ENCODE data around the gene CFLAR. TPM values are rescaled to one million over a fixed set of nuclear protein-coding genes. Genes with fewer than 3 reads are reported as not detected.
"Not testable (repeated sequence)": the region's sequence is repeated elsewhere in the genome, so short reads cannot be mapped to it uniquely, and the experiment has no call there.

CFLAR gene
- total and polyA plus RNA-seq, 5 experiments from 2014 or later: 50.7 to 142 (median 93.3) TPM

DNA sequence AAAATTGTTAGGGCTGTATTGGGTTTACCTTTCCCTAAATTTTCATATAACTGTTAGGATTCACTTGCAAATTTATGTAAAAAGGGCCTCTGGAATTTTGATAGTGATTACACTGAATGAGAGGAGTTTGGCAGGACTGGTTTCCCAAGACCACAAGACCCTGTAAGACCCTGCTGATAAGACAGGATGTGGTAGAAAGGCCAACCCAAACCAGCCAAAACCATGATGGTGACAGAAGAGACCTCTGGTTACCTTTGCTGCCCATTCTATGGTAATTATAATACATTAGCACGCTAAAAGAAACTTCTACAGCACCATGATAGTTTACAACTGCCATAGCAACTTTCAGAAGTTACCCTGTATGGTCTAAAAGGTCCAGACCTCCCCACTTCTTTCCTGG is 58.7 kb downstream of the CFLAR start:
- H3K9me3 Mint-ChIP-seq: peaks cover 3 to 24% (median 13%) of the 10 kb centered on the region in 9 donors
- DNase-seq: no peak
- peaks cover 6 to 22% (median 13%) of the 10 kb centered on the region in 4 donors for H3K4me1 Mint-ChIP-seq
- no peak for ATAC-seq
- H3K4me3 Mint-ChIP-seq: no peak overlapping the region
- H3K27ac Mint-ChIP-seq: peak overlapping the region in 3 of 10 donors; percentile 7 to 44 (median 17)
- H3K27me3 Mint-ChIP-seq: no peaks in the 10 kb centered on the region
- POLR2A ChIA-PET: no interaction called here
- peaks cover 0 to 2% (median 0%) of the 10 kb centered on the region in 3 donors for H3K36me3 Mint-ChIP-seq

DNA sequence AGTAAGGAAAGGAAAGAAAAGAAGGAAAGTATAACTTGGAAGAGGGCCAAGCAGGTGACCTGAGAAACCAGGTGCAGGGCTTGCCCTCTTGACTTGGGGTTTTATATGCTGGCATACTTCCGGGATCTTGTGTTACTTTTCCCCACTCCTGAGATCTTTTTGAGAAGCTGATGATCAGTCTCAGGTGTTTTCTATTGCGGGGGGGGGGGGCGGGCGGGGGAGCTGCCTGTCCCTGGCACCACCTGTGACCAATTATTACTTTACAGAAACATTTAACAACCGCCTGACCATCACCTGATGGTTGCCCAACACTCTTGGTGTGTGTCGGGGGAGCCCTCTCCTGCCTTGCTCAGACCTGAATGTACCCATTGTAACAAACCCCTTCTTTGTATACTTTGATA is 60.1 kb downstream of the CFLAR start:
- H3K4me1 Mint-ChIP-seq: peaks cover 6 to 22% (median 12%) of the 10 kb centered on the region in 4 donors
- POLR2A ChIA-PET: interaction anchor here (1.1 kb wide), 1 partner anchor 16 kb away, joined by 3 read pairs; no protein-coding TSS in a partner anchor
- DNase-seq: no peak
- H3K36me3 Mint-ChIP-seq: no peaks in the 10 kb centered on the region
- no peak overlapping the region for H3K4me3 Mint-ChIP-seq
- peak overlapping the region in 2 of 10 donors; percentile 44 to 47 for H3K27ac Mint-ChIP-seq
- no peaks in the 10 kb centered on the region for H3K27me3 Mint-ChIP-seq
- H3K9me3 Mint-ChIP-seq: peaks cover 3 to 14% (median 5%) of the 10 kb centered on the region in 9 donors
- no peak for ATAC-seq

DNA sequence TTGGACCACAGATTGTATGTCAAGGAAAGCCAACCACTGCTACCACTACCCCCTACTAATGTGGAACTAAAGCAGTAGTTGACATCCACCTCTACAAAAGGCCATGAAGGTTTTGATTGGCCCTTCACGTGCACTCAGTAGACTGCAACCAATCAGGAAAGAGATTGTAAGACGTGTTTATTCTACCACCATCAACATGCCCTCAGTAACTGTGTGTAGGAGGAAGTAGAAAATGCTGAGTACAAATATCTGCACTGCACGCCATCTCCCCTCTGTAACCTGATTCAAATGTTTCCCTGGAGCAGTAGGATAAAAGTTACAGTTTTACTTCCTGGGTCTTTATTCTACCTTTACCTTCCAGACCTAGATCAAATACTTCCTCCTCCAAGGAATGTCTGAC is 64.0 kb downstream of the CFLAR start:
- POLR2A ChIA-PET: interaction anchor here (4.7 kb wide), 1 partner anchor 53 kb away, joined by 88 read pairs; no protein-coding TSS in a partner anchor
- Mint-ChIP-seq H3K4me3 (no peak overlapping the region), H3K9me3 (no peaks in the 10 kb centered on the region), H3K27ac (peak overlapping the region in 5 of 10 donors; percentile 18 to 76 (median 53)), H3K36me3 (no peaks in the 10 kb centered on the region), H3K4me1 (peaks cover 14 to 33% (median 21%) of the 10 kb centered on the region in 4 donors), H3K27me3 (no peaks in the 10 kb centered on the region)
- no peak for DNase-seq
- ATAC-seq: no peak

DNA sequence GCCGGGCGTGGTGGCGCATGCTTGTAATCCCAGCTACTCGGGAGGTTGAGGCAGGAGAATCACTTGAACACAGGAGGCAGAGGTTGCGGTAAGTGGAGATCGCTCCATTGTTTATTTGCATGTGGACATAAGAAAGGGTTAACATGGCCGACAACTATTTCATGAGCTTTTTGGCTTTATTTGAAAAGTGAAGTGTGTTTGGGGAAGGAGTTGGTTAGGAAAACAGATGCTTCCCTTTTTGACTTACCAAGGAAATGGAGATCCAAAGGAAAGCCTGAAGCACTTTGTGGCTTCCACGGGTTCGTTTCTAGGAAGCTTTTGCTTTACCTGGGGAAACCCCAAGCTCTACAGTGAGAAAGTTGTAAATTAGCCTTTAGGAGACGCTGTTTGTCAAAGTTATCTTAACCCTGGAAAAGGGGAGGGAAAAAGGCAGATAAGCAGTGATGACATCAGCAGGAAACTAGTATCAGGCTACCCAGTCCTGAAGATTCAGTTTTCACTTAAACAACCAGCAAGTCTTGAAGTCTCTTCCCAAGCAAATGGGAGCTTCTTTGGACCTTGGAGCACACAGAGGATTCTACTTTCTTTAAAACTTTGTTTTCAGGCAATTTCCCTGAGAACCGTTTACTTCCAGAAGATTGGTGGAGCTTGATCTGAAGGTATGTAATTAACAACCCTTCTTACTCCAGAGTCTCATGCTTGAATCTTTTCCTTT is 66.8 kb downstream of the CFLAR start, which contains the start of gene CASP10:
Gene CASP10, plus strand, starts transcription at position 492 of the 715 bp plus-strand sequence. CDS start 2,637 bp downstream, outside the sequence.
- DNase-seq (peak in 6 of 10 donors; percentile 6 to 80 (median 50)), ATAC-seq (peak; percentile 83 to 87)
- Mint-ChIP-seq H3K4me3 (peak within 1 kb of the TSS; percentile 94 to 99 (median 98)), H3K27ac (peak within 1 kb of the TSS; percentile 85 to 97 (median 96)), H3K4me1 (peaks cover 15 to 47% (median 37%) of the 10 kb centered on the region in 4 donors), H3K9me3 (no peaks in the 10 kb centered on the region), H3K36me3 (peaks cover 0 to 20% (median 10%) of the 10 kb centered on the region in 3 donors), H3K27me3 (no peaks in the 10 kb centered on the region)
- POLR2A ChIA-PET: interaction anchor here (0.7 to 4.7 kb wide), 16 partner anchors 9 to 320 kb away, joined by 3 to 88 read pairs (median 4); partner anchors contain the start of genes CASP8, CFLAR, CLK1 and STRADB

DNA sequence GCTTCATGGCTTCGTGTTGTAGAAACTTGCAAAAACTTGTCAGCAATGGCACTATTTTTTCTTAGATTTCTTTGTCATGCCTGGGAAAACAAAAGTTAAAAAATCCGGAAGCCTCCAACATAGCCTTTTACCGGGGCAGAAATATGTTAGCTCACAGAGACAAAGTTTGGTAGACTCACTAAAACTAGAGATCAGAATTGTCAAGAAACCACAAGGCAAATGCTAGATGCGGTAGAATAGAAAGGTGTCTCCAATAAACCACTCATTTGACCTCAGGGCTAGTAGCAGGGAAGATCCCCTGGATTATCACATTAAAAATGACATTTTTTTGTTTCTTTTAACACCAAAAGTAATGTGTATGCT is 67.4 kb downstream of the CFLAR start:
- DNase-seq: peak in 1 of 10 donors; percentile 18
- Mint-ChIP-seq H3K9me3 (peaks cover 0 to under 1% (median 0%) of the 10 kb centered on the region in 9 donors), H3K36me3 (peaks cover 1 to 26% (median 14%) of the 10 kb centered on the region in 3 donors), H3K4me3 (peak overlapping the region; percentile 88 to 99 (median 97)), H3K4me1 (peaks cover 17 to 53% (median 42%) of the 10 kb centered on the region in 4 donors), H3K27me3 (no peaks in the 10 kb centered on the region), H3K27ac (peak overlapping the region; percentile 85 to 97 (median 95))
- peak; percentile 34 to 38 for ATAC-seq
- POLR2A ChIA-PET: interaction anchor here (0.8 to 4.7 kb wide), 15 partner anchors 9 to 320 kb away, joined by 3 to 88 read pairs (median 4); partner anchors contain the start of genes CASP8, CFLAR, CLK1 and STRADB

DNA sequence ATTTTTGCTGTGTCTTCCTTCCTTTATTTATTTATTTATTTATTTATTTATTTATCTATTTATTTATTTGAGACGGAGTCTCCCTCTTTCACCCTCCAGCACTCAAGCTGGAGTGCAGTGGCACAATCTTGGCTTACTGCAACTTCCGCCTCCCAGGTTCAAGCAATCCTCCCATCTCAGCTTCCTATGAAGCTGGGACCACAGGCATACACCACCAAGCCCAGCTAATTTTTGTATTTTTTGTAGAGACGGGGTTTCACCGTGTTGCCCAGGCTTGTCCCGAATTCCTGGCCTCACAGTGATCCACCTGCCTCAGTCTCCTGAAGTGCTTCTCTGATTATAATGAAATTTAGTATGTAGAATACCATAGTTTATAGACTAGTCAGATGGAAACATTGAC is 67.9 kb downstream of the CFLAR start:
- Mint-ChIP-seq H3K27ac (peak overlapping the region; percentile 85 to 97 (median 95)), H3K36me3 (peaks cover 4 to 31% (median 19%) of the 10 kb centered on the region in 3 donors), H3K4me3 (peak overlapping the region; percentile 94 to 99 (median 98)), H3K4me1 (peaks cover 20 to 57% (median 46%) of the 10 kb centered on the region in 4 donors)
- POLR2A ChIA-PET: interaction anchor here (1.1 to 4.7 kb wide), 7 partner anchors 27 to 321 kb away, joined by 3 to 88 read pairs (median 7); partner anchors contain the start of genes CASP8 and CFLAR
- not testable (repeated sequence) for H3K27me3 Mint-ChIP-seq, H3K9me3 Mint-ChIP-seq, DNase-seq
- peak in 1 of 2 donors; percentile 10 for ATAC-seq

DNA sequence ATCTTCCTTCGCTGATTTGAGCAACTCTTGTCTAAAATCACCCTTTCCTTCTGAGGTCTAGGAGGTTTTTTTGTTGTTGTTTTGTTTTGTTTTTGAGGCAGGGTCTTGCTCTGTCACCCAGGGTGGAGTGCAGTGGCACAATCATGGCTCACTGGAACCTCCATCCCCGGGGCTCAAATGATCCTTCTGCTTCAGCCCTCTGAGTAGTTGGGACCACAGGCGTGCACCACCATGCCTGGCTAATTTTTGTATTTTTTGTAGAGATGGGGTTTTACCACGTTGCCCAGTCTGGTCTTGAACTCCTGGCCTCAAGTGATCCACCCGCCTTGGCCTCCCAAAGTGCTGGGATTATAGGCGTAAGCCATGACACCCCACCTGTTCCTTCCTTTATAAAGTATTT is 68.3 kb downstream of the CFLAR start:
- H3K4me1 Mint-ChIP-seq: peaks cover 20 to 61% (median 48%) of the 10 kb centered on the region in 4 donors
- not testable (repeated sequence) for DNase-seq, H3K9me3 Mint-ChIP-seq, H3K27me3 Mint-ChIP-seq
- POLR2A ChIA-PET: interaction anchor here (1.1 to 4.7 kb wide), 6 partner anchors 27 to 321 kb away, joined by 3 to 88 read pairs (median 8); partner anchors contain the start of gene CFLAR
- H3K4me3 Mint-ChIP-seq: peak overlapping the region; percentile 94 to 99 (median 98)
- peaks cover 4 to 35% (median 19%) of the 10 kb centered on the region in 3 donors for H3K36me3 Mint-ChIP-seq
- peak overlapping the region; percentile 85 to 97 (median 95) for H3K27ac Mint-ChIP-seq
- peak in 1 of 2 donors; percentile 11 for ATAC-seq

DNA sequence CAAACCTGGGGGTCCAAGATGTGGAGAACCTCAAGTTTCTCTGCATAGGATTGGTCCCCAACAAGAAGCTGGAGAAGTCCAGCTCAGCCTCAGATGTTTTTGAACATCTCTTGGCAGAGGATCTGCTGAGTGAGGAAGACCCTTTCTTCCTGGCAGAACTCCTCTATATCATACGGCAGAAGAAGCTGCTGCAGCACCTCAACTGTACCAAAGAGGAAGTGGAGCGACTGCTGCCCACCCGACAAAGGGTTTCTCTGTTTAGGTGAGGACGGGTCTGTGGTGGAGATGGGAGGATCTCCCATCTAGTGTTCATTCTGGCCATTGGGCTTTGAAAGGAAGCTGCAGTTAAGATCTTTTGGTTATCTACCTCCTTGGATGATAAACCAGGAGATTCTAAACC is 69.9 kb downstream of the CFLAR start:
- H3K27me3 Mint-ChIP-seq: no peaks in the 10 kb centered on the region
- ATAC-seq (peak in 1 of 2 donors; percentile 28), DNase-seq (no peak)
- peaks cover 0 to 2% (median 0%) of the 10 kb centered on the region in 9 donors for H3K9me3 Mint-ChIP-seq
- H3K36me3 Mint-ChIP-seq: peaks cover 4 to 48% (median 25%) of the 10 kb centered on the region in 3 donors
- H3K4me1 Mint-ChIP-seq: peaks cover 22 to 75% (median 59%) of the 10 kb centered on the region in 4 donors
- POLR2A ChIA-PET: interaction anchor here (0.9 to 1.5 kb wide), 5 partner anchors 8 to 75 kb away, joined by 3 to 17 read pairs (median 5); partner anchors contain the start of gene CASP8
- peak overlapping the region; percentile 85 to 97 (median 94) for H3K27ac Mint-ChIP-seq
- H3K4me3 Mint-ChIP-seq: peak overlapping the region; percentile 94 to 99 (median 98)

DNA sequence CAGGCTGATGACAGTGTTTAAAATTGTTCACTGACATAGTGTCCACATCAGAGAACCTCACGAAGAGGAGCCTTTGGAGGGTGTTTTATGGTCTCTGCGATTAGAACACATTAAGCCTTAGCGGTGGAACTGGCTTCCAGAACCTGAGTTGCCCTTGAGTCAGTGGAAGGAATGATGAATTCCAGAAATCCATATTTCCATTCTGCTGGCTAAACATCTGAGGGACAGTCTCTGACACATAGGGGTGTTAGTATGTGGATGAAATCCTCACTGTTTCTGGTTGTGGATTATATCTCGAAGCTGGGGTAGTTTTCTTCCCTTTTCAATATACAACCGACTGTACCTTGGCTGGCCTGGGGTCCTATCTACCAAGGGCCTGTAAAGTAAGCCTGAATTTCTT is 71.0 kb downstream of the CFLAR start:
- Mint-ChIP-seq H3K4me3 (peak overlapping the region; percentile 77 to 99 (median 96)), H3K9me3 (peaks cover 0 to 2% (median 0%) of the 10 kb centered on the region in 9 donors), H3K36me3 (peaks cover 4 to 58% (median 25%) of the 10 kb centered on the region in 3 donors), H3K4me1 (peaks cover 29 to 85% (median 70%) of the 10 kb centered on the region in 4 donors), H3K27me3 (no peaks in the 10 kb centered on the region), H3K27ac (peak overlapping the region; percentile 81 to 97 (median 94))
- POLR2A ChIA-PET: interaction anchor here (0.9 kb wide), 1 partner anchor 8 kb away, joined by 3 read pairs; no protein-coding TSS in a partner anchor
- ATAC-seq (no peak), DNase-seq (no peak)

DNA sequence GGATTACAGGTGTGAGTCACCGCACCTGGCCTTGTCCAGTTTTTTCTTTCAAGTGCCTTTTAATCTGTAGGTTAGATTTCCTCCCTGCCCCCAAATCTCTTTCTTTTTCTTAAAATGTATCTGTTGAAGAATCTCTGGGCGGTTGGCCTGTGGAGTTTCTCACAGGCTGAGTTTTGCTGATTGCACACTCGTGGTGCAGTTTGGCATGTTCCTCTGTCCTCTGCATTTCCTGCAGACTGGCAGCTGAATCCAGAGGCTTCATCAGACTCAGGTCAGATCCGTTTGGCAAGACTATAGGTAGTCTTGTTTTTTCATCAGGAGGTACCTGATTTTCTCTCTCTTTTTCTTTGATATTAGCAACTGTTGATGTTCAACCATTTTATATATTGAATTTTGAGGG is 72.5 kb downstream of the CFLAR start:
- Mint-ChIP-seq H3K27me3 (no peaks in the 10 kb centered on the region), H3K4me3 (peak overlapping the region in 9 of 10 donors; percentile 46 to 99 (median 77)), H3K36me3 (peaks cover 5 to 68% (median 27%) of the 10 kb centered on the region in 3 donors), H3K4me1 (peaks cover 30 to 92% (median 80%) of the 10 kb centered on the region in 4 donors), H3K9me3 (peaks cover 0 to 2% (median 0%) of the 10 kb centered on the region in 9 donors), H3K27ac (peak overlapping the region; percentile 74 to 96 (median 94))
- POLR2A ChIA-PET: interaction anchor here (0.9 to 1.1 kb wide), 3 partner anchors 22 to 324 kb away, joined by 3 to 4 read pairs (median 3); partner anchors contain the start of gene CLK1
- ATAC-seq (no peak), DNase-seq (no peak)

DNA sequence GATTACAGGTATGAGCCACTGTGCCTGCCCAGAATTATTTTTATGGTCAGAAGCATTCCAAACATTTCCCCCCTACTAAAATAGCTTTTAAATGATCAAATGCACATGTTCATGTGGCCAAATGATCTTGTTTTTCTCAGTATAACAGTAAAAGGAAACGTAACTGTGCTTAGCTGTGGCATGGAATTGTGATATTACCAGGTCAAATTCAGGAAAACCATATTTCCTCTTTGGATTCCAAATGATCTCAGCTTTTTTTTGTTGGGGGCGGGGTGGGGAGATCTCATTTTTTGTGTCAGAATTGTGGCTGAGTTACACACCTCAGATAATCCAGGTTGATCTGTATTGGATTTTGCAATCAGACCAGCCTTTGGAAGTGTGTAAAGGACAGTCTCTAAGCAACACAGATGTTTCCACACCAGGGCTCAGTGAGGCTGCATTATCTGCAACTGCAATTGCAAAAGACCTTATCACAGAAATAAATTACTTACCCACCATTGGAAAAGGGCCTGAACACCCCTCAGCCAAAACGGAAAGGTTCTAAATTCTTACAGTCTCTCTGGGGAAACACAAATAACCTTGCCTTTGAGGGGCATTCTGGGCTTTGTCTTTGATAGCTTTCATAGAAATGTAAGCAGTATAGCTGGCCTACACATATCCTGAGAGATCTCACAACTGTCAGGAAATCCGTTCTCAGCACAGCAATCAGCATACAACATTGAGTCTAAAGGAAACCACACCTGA is 75.3 kb downstream of the CFLAR start:
- Mint-ChIP-seq H3K4me3 (peak overlapping the region; percentile 58 to 85 (median 76)), H3K27me3 (no peaks in the 10 kb centered on the region)

More for the DNA sequence above, 75.3 kb downstream of the CFLAR start:
- POLR2A ChIA-PET: interaction anchor here (0.6 to 3.1 kb wide), 10 partner anchors 8 to 260 kb away, joined by 3 to 20 read pairs (median 3); partner anchors contain the start of genes CASP10, CFLAR, STRADB and TRAK2
- ATAC-seq (peak; percentile 89 to 98), DNase-seq (peak in 5 of 10 donors; percentile 22 to 71 (median 48))
- H3K27ac Mint-ChIP-seq: peak overlapping the region; percentile 83 to 96 (median 92)
- H3K9me3 Mint-ChIP-seq: peaks cover 0 to 2% (median 0%) of the 10 kb centered on the region in 9 donors
- H3K4me1 Mint-ChIP-seq: peaks cover 31 to 95% (median 82%) of the 10 kb centered on the region in 4 donors
- peaks cover 7 to 83% (median 45%) of the 10 kb centered on the region in 3 donors for H3K36me3 Mint-ChIP-seq
